Measurements from ENCODE around the gene RFC5.
"Not testable (repeated sequence)": the region's sequence is repeated elsewhere in the genome, so short reads cannot be mapped to it uniquely, and the experiment has no call there.

RFC5 gene

DNA sequence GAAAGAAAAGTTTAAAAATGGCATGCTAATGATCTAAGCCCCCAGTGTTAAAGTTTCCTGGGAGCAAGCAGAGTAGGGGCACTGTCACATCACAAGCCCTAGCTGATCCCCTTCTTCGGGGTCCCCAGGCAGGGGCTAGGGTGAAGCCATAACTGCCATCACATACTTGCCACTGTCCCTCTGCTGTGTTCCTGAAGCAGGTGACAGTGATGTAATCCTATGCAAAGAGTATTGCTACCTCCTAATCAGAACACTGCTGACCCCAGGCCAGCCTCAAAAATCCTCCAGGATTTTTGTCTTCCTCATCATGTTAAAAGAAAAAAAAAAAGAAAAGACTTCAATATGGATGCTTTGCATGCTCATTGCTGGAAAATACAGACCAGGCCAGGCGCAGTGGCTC lies 1.2 kb upstream of the RFC5 start:
- Histone ChIP-seq H3K27ac (no peak overlapping the region), H3K4me3 (no peak overlapping the region)
- DNase-seq (ENCODE audit: low spot score): no peak
- TF ChIP-seq, protein P1, sequence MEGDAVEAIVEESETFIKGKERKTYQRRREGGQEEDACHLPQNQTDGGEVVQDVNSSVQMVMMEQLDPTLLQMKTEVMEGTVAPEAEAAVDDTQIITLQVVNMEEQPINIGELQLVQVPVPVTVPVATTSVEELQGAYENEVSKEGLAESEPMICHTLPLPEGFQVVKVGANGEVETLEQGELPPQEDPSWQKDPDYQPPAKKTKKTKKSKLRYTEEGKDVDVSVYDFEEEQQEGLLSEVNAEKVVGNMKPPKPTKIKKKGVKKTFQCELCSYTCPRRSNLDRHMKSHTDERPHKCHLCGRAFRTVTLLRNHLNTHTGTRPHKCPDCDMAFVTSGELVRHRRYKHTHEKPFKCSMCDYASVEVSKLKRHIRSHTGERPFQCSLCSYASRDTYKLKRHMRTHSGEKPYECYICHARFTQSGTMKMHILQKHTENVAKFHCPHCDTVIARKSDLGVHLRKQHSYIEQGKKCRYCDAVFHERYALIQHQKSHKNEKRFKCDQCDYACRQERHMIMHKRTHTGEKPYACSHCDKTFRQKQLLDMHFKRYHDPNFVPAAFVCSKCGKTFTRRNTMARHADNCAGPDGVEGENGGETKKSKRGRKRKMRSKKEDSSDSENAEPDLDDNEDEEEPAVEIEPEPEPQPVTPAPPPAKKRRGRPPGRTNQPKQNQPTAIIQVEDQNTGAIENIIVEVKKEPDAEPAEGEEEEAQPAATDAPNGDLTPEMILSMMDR (IDR thresholded peaks at IDR 0.05): no peak

DNA sequence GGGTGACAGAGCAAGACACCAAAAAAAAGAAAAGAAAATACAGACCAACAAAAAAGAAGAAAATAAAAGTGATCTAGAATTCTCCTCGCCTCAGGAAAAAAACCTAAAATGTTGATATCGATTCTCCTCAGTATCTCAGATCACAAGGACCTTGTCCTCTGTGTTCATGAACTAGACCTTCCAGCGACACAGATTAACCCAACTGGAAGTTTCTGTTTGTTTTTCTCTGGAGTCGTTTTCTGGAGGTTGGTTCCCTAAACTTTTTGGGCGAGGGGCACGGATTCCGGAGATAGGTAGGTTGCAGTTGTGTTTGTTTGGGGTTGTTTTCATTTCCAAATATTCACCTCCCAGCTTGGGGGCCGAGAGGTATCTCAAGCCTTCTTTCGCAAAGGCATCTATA lies 559 bp upstream of the RFC5 start:
- Histone ChIP-seq H3K27ac (no peak overlapping the region), H3K4me3 (peak overlapping the region; percentile 99)
- TF ChIP-seq, protein P1 (IDR thresholded peaks at IDR 0.05): no peak
- no peak for DNase-seq (ENCODE audit: low spot score)

- Histone ChIP-seq H3K4me3 (no peak overlapping the region), H3K27ac (no peak overlapping the region)
- TF ChIP-seq, protein P1 (IDR thresholded peaks at IDR 0.05): no peak
- DNase-seq (ENCODE audit: low spot score): no peak
These were observed 1.4 kb downstream of the RFC5 start for GRCh38 chr12:118017926-118018325.

GRCh38 chr12:118020036-118020435 lies 3.5 kb downstream of the RFC5 start:
- H3K27ac ChIP-seq: no peak overlapping the region
- TF ChIP-seq, protein P1 (IDR thresholded peaks at IDR 0.05): no peak
- DNase-seq (ENCODE audit: low spot score): no peak
- H3K4me3 ChIP-seq: no peak overlapping the region

- H3K4me3 ChIP-seq; H3K27ac ChIP-seq; DNase-seq (ENCODE audit: low spot score): not testable (repeated sequence)
These were observed 5.7 kb downstream of the RFC5 start for GRCh38 chr12:118022097-118022727.

- TF ChIP-seq, protein P1 (IDR thresholded peaks at IDR 0.05): no peak
- no peak overlapping the region for H3K27ac ChIP-seq
- DNase-seq (ENCODE audit: low spot score): no peak
- no peak overlapping the region for H3K4me3 ChIP-seq
These were observed 6.2 kb downstream of the RFC5 start for GRCh38 chr12:118022728-118023109.

DNA sequence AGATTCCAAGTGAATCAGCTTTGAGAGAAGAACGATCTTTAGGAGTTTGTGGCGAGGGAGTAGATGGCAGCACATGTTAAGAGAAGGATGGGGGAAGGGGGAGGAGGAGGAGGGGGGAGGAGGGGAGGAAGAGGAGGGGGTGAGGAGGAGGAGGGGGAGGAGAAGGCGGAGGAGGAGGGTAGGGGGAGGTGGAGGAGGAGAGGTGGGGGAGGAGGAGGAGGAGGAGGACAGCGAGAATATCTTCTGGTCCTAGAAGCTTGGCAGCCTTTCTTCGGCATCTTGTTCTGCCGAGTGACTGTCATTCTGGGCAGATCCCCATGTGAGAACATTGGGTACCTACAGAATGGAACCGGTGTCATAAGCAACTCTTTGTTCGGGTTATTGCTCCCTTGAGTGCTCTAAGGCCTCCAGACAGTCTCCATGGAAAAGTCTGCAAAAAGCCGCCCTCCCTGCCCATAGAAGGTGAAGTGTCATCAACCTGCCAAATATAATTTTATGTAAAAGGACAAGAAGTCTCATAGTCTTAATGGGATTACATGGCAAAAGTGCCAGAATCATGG lies 6.9 kb downstream of the RFC5 start:
- Histone ChIP-seq H3K4me3 (no peak overlapping the region), H3K27ac (no peak overlapping the region)
- TF ChIP-seq, protein P1 (IDR thresholded peaks at IDR 0.05): no peak
- DNase-seq (ENCODE audit: low spot score): no peak

Measured in coronary artery (tissue), 2 donors.